GM12865 (cell line): ENCODE measurements around the gene MAB21L4.

ENCODE experiments used
- DNase-seq: peaks from one replicate; pipeline ENCODE4 v3.0.0; 2010; ENCODE audit warnings: low read depth
- H3K4me3 ChIP-seq: 2 replicates; pipeline ENCODE4 v1.5.1; 2011; ENCODE audit warnings: mild to moderate bottlenecking, low read depth, low read length, control low read depth
- CTCF ChIP-seq: IDR thresholded peaks from 2 replicates; pipeline ENCODE4 v1.5.1; 2011; ENCODE audit warnings: low read length, control low read depth, low read depth, inconsistent platforms; ENCODE audit not compliant: insufficient read depth; ENCODE audit errors: missing control alignments

The MAB21L4 gene

DNA sequence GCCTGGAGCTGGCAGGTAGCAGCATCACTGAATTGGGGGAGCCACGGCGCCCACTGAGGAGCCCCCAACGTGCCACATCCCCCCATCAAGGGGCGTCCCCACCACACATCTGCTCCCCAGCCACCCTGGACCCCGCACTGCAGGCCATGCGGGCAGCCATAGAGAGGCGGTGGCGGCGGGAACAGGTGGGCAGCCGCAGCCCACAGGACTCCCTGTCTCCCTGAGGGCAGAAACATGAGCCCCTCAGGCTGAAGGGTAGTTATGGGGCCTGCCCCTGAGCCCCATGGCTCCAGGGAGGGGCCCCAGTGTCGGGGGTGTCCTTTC, 36.7 kb upstream of the MAB21L4 start:
- TF ChIP-seq CTCF = no peak
- H3K4me3 ChIP-seq = no peak overlapping the region
- no peak for DNase-seq

GRCh38 chr2:240932001-240932723, 36.2 kb upstream of the MAB21L4 start:
- H3K4me3 ChIP-seq = no peak overlapping the region
- DNase-seq = no peak
- TF ChIP-seq CTCF = no peak

- TF ChIP-seq CTCF = no peak
- no peak overlapping the region for H3K4me3 ChIP-seq
- no peak for DNase-seq
These were observed 35.5 kb upstream of the MAB21L4 start for GRCh38 chr2:240931319-240931949.

- no peak for TF ChIP-seq CTCF
- H3K4me3 ChIP-seq = no peak overlapping the region
- no peak for DNase-seq
These were observed 34.8 kb upstream of the MAB21L4 start for GRCh38 chr2:240930631-240931318.

GRCh38 chr2:240930096-240930630, 34.2 kb upstream of the MAB21L4 start:
- DNase-seq = no peak
- TF ChIP-seq CTCF = no peak
- H3K4me3 ChIP-seq = no peak overlapping the region

- H3K4me3 ChIP-seq = no peak overlapping the region
- TF ChIP-seq CTCF = no peak
- DNase-seq = no peak
These were observed 33.6 kb upstream of the MAB21L4 start for GRCh38 chr2:240929364-240930095.
